ENCODE measurements around the gene STRA6.

Gene STRA6

GRCh38 chr15:74158855-74159650 lies 43.5 kb downstream of the STRA6 start:
- DNase-seq, result no peak

GRCh38 chr15:74157868-74158827 lies 44.4 kb downstream of the STRA6 start:
- DNase-seq, result no peak

- no peak for DNase-seq
These were observed 45.7 kb downstream of the STRA6 start for GRCh38 chr15:74156678-74157411.

GRCh38 chr15:74155766-74156417 lies 46.7 kb downstream of the STRA6 start:
- no peak for DNase-seq

GRCh38 chr15:74147051-74147450 lies 55.5 kb downstream of the STRA6 start:
- no peak for DNase-seq

GRCh38 chr15:74146277-74146800 lies 56.2 kb downstream of the STRA6 start:
- no peak for DNase-seq

GRCh38 chr15:74144153-74144775 lies 58.3 kb downstream of the STRA6 start:
- DNase-seq, result no peak

GRCh38 chr15:74141591-74141990 lies 61.0 kb downstream of the STRA6 start:
- DNase-seq, result no peak

- no peak for DNase-seq
These were observed 63.9 kb downstream of the STRA6 start for GRCh38 chr15:74138642-74139041.

GRCh38 chr15:74137537-74137894 lies 65.1 kb downstream of the STRA6 start:
- DNase-seq, result no peak

GRCh38 chr15:74136814-74137536 lies 65.6 kb downstream of the STRA6 start:
- no peak for DNase-seq

- no peak for DNase-seq
These were observed 66.1 kb downstream of the STRA6 start for GRCh38 chr15:74136540-74136813.

GRCh38 chr15:74135041-74135565 lies 67.5 kb downstream of the STRA6 start:
- DNase-seq, result no peak

- no peak for DNase-seq
These were observed 68.1 kb downstream of the STRA6 start for GRCh38 chr15:74134387-74135027.

- no peak for DNase-seq
These were observed 68.7 kb downstream of the STRA6 start for GRCh38 chr15:74133694-74134386.

- no peak for DNase-seq
These were observed 69.6 kb downstream of the STRA6 start for GRCh38 chr15:74132681-74133651.

- DNase-seq, result no peak
These were observed 70.8 kb downstream of the STRA6 start for GRCh38 chr15:74131628-74132413.
